Erythroblast (primary cell): ENCODE data around the gene ABTB1.

Source experiments
- GATA1 ChIP-seq: IDR thresholded peaks from 2 replicates; pipeline ENCODE4 v1.6.1; 2011; ENCODE audit warnings: low read depth, mild to moderate bottlenecking, control low read depth, low read length, moderate library complexity
- POLR2A ChIP-seq: IDR thresholded peaks from 2 replicates; pipeline ENCODE4 v1.6.1; 2011; ENCODE audit warnings: mild to moderate bottlenecking, low read length

DNA sequence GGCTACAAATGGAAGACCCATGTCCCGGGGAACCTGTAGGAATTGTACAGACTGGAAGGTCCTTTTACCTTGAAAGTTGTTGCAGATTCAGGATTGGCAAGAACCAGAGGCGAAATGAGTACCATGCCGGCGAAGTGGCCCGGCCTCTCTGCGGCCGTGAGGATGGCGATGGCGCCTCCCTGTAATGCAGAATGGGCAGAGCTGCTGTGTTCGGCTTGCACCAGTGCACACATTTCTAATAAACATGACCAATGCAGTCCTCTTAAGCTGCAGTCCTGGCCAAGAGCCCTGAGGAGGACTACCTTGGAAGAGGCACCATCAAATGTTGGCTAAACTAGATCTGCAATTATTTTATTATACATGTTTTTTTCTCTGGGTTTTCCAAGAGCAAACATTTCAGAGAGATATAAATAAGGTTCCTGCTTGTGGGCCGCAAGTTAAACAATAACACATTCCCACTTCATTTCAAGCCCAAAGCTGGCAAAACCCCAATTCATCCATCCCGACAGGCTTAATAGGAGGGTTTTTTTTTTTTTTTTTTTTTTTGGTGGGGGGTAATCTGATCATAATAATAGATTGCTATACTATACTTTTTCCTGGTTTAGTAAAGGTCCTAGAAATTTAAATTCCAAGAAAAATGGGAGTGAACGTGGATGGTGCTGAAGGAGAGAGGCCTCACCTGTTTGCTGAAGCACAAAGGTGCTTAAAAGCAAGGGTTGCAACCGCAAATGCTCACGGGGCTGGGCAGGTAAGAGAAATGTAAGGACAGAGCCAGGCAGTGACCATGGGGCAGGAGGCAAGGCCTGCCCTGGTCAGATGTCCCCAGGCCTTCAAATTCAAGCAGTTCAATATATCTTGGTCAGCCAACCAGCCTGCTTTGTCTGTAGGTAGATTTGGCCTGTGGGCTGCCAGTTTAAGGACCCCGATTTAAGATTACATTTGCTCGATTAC is 48.5 kb downstream of the ABTB1 start:
- no peak for TF ChIP-seq POLR2A
- TF ChIP-seq GATA1: no peak
